NCI-H774 (cell line): ENCODE measurements around the gene S1PR4.
"Not testable (repeated sequence)": the region's sequence is repeated elsewhere in the genome, so short reads cannot be mapped to it uniquely, and the experiment has no call there.

Experiments used
- DNase-seq: peaks from one replicate; lab custom pipeline; 2025; lab: John Stamatoyannopoulos, UW

Gene S1PR4

DNA sequence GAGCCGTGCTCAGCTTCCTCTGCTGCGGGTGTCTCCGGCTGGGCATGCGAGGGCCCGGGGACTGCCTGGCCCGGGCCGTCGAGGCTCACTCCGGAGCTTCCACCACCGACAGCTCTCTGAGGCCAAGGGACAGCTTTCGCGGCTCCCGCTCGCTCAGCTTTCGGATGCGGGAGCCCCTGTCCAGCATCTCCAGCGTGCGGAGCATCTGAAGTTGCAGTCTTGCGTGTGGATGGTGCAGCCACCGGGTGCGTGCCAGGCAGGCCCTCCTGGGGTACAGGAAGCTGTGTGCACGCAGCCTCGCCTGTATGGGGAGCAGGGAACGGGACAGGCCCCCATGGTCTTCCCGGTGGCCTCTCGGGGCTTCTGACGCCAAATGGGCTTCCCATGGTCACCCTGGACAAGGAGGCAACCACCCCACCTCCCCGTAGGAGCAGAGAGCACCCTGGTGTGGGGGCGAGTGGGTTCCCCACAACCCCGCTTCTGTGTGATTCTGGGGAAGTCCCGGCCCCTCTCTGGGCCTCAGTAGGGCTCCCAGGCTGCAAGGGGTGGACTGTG is 1.2 kb downstream of the S1PR4 start:
- no peak for DNase-seq

DNA sequence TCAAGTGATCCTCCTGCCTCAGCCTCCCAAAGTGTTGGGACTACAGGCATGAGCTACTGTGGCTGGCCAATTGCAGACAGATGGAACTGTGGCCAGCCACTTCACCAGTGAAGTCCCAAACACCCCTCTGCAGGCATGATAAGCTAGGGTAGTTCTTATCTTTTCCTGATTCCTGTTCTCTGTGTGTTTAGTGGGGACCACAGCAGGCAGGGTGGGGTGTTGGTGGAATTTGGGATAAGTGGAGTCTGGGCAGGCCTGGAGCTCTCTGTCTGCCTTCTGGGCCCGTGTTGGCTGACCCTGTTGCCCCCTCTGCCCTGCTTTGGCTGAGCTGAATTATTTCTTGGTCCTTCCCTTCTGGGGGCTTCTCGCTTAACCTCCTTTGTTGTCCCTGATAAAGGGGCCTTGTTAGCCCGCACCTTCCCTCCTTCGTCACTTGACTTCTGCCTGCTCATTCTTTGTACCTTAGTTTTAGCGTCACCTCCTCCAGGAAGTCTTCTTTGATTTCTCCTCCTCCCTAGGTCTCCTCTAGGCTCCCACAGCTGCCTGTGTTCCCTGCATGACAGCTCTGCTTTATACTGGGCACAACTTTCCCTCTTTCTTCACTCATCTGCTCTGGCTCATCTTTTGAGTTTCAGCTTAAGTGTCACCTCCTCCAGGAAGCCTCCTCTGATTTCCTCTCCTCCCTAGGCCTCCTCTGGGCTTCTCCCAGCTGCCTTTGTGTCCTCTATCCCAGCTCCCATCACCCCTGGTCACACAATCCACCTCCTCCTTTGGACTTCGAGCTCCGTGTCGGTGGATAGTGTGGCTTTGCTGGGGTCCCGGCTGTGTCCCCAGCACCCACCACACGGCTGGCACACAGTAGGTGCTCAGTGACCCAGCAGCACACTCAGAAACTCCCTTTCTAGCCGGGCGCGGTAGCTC is 5.4 kb downstream of the S1PR4 start:
- DNase-seq = no peak

- peak; percentile 76 for DNase-seq
Observed at GRCh38 chr19:3184847-3185460, 6.4 kb downstream of the S1PR4 start.

DNA sequence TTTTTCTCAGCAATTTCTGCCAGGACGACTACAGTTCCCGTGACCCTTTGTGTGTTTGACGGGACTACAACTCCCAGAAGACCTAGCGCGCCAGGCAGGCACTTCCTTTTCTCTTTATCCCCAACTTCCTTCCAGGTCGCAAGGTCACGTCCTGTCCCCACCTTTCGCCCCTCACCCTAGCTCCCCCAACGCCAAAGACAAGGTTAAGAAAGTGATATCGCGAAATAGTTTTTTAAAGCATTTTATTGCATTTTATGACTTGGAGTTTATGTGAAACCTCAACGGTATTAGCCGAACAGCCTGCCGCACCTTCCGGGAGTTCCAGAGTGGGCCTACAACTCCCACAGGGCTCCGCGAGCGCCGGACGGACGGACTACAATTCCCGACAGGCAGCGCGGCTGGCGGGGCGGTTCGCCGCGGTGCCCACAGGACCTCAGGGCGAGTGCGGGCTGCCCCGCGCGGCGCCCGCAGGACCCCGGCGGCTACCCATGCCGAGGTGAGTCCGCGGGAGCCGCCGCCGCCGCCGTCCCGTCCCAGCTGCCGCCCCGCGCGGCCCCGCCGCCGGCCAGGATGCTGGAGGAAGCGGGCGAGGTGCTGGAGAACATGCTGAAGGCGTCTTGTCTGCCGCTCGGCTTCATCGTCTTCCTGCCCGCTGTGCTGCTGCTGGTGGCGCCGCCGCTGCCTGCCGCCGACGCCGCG is 7.0 kb downstream of the S1PR4 start, which contains the start of gene NCLN:
Gene NCLN, plus strand, starts transcription at position 470 of the 699 bp plus-strand sequence. Its CDS starts 101 bp downstream, at position 571.
- peak; percentile 89 for DNase-seq

DNA sequence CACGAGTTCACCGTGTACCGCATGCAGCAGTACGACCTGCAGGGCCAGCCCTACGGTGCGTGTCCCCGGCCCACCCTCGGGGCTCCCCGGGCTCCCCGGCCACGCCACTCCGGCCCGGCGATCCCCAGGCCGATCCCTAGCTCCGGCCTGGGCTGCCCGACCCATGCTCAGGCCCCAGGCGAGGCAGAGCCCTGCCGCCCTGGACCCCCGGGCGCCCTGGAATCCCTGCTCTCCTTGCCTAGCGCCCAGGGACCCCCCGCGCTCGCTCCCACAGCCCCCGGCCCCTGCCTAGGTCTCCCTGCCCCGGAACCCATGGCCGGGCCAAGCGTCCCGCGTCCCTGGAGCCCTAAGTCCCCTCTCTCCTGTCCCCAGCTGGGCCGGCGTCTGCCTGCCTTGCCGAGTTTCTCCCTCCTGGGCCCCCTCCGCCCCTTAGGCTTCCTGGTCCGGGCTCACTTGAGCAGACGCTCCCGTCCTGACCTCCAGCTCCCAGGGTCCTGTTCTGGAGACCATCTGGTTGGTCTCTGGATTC is 7.7 kb downstream of the S1PR4 start:
- no peak for DNase-seq

DNA sequence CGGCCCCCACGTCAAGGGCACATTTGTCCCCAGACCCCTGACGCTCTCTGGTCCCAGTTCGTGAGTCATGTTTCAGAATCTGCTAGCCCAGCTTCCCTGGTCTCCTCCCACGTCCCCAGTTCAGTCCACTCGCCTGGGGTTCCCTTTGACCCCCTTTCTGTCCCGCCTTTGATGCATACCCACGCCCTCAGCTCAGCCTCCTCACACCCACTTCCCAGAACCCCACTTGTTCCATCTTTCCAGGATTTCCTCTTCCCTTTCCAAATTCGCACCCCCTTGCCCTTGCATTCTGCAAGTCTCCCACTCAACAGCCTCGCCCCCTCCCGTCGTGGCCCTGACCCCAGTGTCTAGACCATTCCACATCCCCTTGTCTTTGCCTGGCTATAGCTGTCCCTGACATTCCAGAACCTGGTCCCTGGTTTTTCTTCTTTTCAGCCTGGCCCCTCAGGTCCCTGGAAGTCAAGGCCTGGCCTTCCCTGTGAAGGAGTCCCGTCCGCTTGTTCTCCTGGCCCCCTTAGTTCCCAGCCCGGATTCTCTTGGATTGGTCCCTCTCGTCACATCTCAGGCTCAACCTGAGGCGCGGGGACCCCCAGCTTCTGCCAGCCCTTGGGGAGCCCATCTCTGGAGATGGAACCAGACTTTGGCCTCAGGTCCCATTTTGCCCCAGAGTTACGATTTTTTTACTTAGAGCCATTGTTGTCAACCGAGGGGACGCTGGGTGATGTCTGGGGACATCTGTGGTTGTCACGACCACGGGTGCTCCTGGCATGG is 8.5 kb downstream of the S1PR4 start:
- DNase-seq = no peak

GRCh38 chr19:3187662-3188511 is 9.3 kb downstream of the S1PR4 start:
- no peak for DNase-seq

DNA sequence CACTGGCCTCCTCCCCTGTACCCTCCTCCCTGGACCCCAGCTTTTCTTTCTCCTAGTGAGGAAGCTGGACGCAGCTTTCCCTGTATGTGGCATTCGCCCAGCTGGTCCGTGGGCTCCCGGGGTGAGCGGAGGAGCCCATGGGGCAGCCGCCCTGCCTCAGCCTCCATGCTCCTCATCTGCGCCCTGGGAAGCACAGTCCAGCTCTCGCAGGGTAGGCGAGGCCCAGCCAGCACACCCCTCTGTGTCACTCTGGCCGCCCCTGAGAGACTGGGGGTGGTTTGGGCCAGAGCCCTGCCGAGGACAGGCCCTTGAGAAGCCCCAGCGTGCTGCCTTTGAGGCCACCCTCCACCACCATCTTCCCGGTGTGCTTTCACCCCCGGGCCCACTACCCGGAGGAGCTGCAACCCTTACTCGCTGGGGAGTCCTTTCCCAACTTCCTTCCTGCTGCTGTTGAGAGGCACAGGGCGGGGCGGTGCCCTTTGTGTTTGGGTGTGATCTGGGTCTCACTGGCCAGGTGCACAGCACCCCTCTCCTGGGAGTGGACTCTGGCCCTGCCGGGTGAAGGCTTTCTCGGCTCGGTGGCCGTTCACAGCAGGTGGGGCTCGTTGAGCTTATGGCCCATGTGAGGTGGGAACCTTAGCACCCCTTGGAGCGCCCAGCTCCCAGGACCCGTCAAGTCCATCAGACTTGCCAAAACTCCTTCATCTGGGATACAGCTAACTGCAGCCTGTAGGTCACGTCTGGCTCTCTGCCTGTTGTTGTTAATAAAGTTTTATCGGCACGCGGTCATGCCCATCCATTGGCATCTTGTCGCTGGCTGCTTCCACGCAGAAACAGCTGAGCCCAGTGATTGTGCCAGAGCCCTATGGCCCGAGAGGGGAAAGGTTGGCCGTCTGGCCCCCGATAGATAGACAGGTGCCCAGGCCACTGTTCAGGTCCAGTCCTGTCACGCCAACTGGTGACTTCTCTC is 10.3 kb downstream of the S1PR4 start:
- no peak for DNase-seq

DNA sequence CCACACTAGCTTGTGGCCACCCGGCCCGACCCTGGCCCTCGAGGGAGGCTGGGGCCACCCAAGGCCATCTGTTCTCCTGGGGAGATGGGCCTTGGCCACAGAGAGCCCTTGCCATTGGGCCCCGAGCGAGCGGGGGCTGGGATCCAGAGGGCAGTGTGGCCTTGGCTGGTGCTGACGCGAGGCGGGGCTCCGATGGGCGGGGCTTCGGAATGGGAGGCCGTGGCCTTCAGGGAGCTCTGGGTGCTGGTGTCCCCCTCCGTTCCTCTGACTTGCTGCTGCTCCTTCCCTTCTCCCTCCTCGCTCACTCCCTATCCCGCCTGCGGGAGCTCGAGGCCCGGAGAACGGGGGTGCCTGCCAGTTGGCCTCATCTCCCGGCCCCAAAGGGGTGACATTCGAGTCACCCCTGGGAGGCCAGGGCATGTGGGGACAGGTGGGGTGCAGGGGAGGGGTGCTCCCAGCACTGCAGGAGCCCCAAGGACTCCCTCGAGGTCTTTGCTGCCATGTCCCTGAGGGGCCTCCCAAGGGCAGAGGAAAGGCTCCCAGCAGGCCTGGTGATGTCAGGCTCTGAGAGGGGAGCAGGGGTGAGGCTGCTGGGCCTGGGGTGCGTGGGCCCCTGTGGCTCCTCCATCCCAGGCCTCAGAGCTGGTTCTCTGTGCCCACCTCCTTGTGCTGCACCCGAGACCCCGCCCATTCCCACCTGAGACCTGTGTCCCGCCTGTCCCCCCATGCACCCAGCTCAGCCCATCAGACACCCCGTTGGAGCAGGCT is 11.3 kb downstream of the S1PR4 start:
- DNase-seq = no peak

DNA sequence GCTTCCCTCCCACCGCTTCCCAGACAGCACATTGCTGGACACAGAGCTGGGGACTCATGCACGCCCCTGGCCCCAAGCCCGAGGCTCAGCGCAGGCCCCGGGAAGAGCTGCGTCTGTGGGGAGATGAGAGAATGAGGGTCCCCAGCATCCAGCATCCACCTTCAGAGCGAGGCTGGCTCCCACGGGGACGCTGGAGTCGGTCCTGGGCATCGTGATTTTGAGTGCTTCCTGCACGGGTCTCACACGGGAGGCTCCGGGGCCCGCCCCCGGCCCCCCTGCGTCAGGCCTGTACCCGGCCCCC is 11.9 kb downstream of the S1PR4 start:
- DNase-seq = no peak

- DNase-seq = no peak
Observed at GRCh38 chr19:3190921-3191805, 12.6 kb downstream of the S1PR4 start.

DNA sequence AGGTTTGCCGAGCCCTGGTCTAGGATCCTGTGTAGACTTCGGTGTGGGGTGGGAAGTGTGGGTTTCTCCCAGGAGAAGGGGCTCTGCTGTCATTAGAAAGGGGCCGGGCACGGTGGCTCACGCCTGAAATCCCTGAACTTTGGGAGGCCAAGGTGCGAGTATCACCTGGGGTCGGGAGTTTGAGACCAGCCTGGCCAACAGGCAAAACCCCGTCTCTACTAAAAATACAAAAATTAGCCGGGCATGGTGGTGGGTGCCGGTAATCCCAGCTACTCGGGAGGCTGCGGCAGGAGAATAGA is 13.2 kb downstream of the S1PR4 start:
- DNase-seq = not testable (repeated sequence)

DNA sequence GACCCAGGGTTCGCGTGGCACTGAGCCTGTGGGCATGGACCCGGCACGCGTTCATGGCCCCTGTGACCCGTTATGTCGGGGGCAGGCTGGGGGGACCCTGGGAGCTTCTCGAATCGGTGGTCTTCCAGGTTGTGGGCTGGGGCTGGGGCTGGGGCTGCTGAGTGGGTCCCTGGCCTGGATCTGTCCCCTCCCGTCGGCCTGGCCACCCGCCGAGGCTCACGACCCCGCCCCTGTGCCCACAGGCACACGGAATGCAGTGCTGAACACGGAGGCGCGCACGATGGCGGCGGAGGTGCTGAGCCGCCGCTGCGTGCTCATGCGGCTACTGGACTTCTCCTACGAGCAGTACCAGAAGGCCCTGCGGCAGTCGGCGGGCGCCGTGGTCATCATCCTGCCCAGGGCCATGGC is 13.7 kb downstream of the S1PR4 start:
- no peak for DNase-seq

DNA sequence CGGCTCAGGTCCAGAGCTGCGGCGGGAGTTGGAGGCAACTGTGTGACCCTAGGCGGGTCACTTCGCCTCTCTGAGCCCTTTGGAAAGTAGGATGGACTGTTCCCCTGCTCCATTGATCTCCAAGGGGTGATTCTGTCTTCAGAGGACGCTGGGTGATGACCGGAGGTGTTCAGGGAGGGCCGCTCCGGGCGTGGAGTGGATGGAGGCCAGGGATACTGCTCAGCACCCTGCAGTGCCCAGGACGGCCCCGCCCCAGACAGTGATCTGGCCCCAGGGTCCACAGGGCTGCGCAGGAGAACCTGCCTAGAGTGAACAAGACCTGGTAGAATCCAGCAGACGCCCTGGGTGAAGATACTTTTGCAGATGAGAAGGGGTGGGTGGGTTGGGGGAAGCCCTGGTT is 14.1 kb downstream of the S1PR4 start:
- DNase-seq = no peak

DNA sequence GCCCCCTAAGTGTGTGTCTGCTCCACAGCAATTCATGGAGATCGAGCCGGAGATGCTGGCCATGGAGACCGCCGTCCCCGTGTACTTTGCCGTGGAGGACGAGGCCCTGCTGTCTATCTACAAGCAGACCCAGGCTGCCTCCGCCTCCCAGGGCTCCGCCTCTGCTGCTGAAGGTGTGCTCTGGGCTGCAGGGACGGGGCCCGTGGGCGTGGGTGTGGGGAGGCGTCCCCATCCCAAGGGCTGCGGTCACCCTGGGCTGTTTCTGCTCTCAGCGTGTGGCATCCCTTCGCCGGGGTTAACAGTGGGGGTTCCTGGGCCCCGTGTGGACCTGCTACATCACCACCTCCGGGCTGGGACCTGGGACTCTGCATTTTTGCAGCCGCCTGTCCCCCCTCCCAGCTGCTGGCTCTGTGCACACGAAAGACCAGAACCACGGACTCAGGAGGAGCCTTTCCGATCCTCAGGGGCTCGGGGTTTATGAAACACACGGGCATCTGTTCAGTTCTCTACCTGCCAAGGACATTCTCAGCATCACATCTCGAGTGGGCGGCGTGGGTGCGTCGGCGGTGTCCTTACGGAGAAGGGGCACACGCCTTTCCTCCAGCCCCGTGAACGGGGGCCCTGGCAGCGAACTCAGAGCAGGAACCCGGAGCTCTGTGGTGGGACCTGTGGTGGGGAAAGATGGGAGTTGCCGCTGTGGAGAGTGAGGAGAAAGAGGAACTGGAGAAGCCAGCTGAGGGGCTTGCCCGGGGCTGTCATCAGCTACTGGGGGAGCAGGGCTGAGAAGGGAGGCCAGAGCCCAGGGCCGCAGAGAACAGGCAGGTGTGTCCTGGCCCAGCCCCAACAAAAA is 14.9 kb downstream of the S1PR4 start:
- no peak for DNase-seq

- DNase-seq = no peak
Observed at GRCh38 chr19:3194106-3195087, 15.8 kb downstream of the S1PR4 start.
